Naive thymus-derived CD4-positive, alpha-beta T cell (primary cell): ENCODE measurements around the gene CNN3. TPM values are rescaled to one million over a fixed set of nuclear protein-coding genes. Genes with fewer than 3 reads are reported as not detected.

ENCODE experiments used
- ATAC-seq: fragments of 150-1000 bp; cut with Tn5 transposase; 2 replicates; pipeline ENCODE4 v1.10.0; 2021; ENCODE audit warnings: mild to moderate bottlenecking, moderate library complexity
- CTCF ChIA-PET: fragments of 350-600 bp; sonication (Branson Sonifier 250); formaldehyde crosslinking; loops from one replicate; lab custom pipeline; 2021; ENCODE audit warnings: antibody characterized with exemption; lab: Charles Lee
- POLR2A ChIA-PET: fragments of 350-600 bp; sonication (Branson Sonifier 250); formaldehyde crosslinking; loops from one replicate; lab custom pipeline; 2021; ENCODE audit warnings: antibody characterized with exemption, inconsistent platforms; lab: Charles Lee
- DNase-seq, 9 donors: peaks; one replicate each; pipeline versions ENCODE4 v3.0.0 to v3.0.0-alpha.2; 2020 to 2022; ENCODE audit warnings: mixed read lengths in 1 of 9
- H3K27ac ChIP-seq: one replicate; pipeline ENCODE4 v1.7.0; 2013; ENCODE audit warnings: mild to moderate bottlenecking, low read depth, low read length, moderate library complexity
- H3K27me3 ChIP-seq, 2 donors: one replicate each; pipeline ENCODE4 v1.7.0; 2013; ENCODE audit warnings: low read length in 2 of 2, mild to moderate bottlenecking in 2 of 2, moderate library complexity in 2 of 2; ENCODE audit not compliant: control insufficient read depth in 2 of 2, insufficient read depth in 2 of 2
- H3K36me3 ChIP-seq, 3 experiments: 1 replicate in 2 of 3; 2 replicates in 1 of 3; pipeline ENCODE4 v1.7.0; 2013; ENCODE audit warnings: low read length in 3 of 3, mild to moderate bottlenecking in 3 of 3, moderate library complexity in 1 of 3; ENCODE audit not compliant: insufficient read depth in 3 of 3, control insufficient read depth in 2 of 3
- H3K4me1 ChIP-seq, 2 donors: one replicate each; pipeline ENCODE4 v1.7.0; 2013; ENCODE audit warnings: low read length in 2 of 2, mild to moderate bottlenecking in 2 of 2, moderate library complexity in 1 of 2; ENCODE audit not compliant: control insufficient read depth in 2 of 2, insufficient read depth in 2 of 2
- H3K4me3 ChIP-seq: 2 replicates; pipeline ENCODE4 v1.7.0; 2013; ENCODE audit warnings: mild to moderate bottlenecking, low read length
- H3K9me3 ChIP-seq, 3 experiments: 1 replicate in 2 of 3; 2 replicates in 1 of 3; pipeline ENCODE4 v1.7.0; 2013; ENCODE audit warnings: low read length in 3 of 3; ENCODE audit not compliant: control insufficient read depth in 2 of 3
- H3K27ac Mint-ChIP-seq, 9 donors: one replicate each; pipeline ENCODE4 v1.8.0; 2020 to 2022; ENCODE audit warnings: mixed read lengths in 9 of 9, mild to moderate bottlenecking in 8 of 9, moderate library complexity in 5 of 9, inconsistent platforms in 2 of 9
- H3K27me3 Mint-ChIP-seq, 5 donors: one replicate each; pipeline ENCODE4 v1.8.0; 2021 to 2022; ENCODE audit warnings: mixed read lengths in 5 of 5, mild to moderate bottlenecking in 1 of 5
- H3K36me3 Mint-ChIP-seq, 5 donors: one replicate each; pipeline ENCODE4 v1.8.0; 2020 to 2022; ENCODE audit warnings: mixed read lengths in 5 of 5, mild to moderate bottlenecking in 3 of 5, inconsistent platforms in 1 of 5
- H3K4me1 Mint-ChIP-seq, 7 donors: one replicate each; pipeline ENCODE4 v1.8.0; 2020 to 2022; ENCODE audit warnings: mixed read lengths in 7 of 7, mild to moderate bottlenecking in 3 of 7, inconsistent platforms in 1 of 7
- H3K4me3 Mint-ChIP-seq, 10 donors: one replicate each; pipeline ENCODE4 v1.8.0; 2020 to 2022; ENCODE audit warnings: mild to moderate bottlenecking in 10 of 10, mixed read lengths in 10 of 10, moderate library complexity in 6 of 10, inconsistent platforms in 2 of 10
- H3K9me3 Mint-ChIP-seq, 11 donors: one replicate each; pipeline ENCODE4 v1.8.0; 2020 to 2022; ENCODE audit warnings: mixed read lengths in 11 of 11, mild to moderate bottlenecking in 4 of 11, inconsistent platforms in 1 of 11, moderate library complexity in 1 of 11
- intact Hi-C, 2 donors: fragments of 100-400 bp; cut with micrococcal nuclease; formaldehyde crosslinking; loops; one replicate each; pipeline ENCODE4 v1.15.1; 2023
- polyA plus RNA-seq, 2 donors: library from polyadenylated mRNA; unstranded; fragments of 300-500 nt; fragmentation: Illumina TruSeq; gene quantifications; one replicate each; pipeline ENCODE4 v1.2.3, GENCODE V29; 2021
- total RNA-seq, 6 experiments: library from RNA in 5 of 6; stranded (reverse) in 5 of 6; gene quantifications; 1 replicate in 5 of 6; 2 replicates in 1 of 6; pipeline ENCODE4 v1.2.3 and lab custom pipeline; 2021 to 2026

Gene CNN3
- total and polyA plus RNA-seq, 7 experiments from 2014 or later: 4.4 to 18.2 (median 11.7) TPM

- ATAC-seq: no peak
These were observed 74.1 kb downstream of the CNN3 start for GRCh38 chr1:94852788-94853187.

GRCh38 chr1:94851571-94851970, 75.3 kb downstream of the CNN3 start:
- ATAC-seq (no peak), DNase-seq (no peak)
- Histone ChIP-seq H3K36me3 (no peaks in the 10 kb centered on the region), H3K4me3 (no peak overlapping the region), H3K27ac (no peak overlapping the region), H3K9me3 (no peaks in the 10 kb centered on the region), H3K4me1 (peaks cover 0 to 3% of the 10 kb centered on the region in 2 donors), H3K27me3 (no peaks in the 10 kb centered on the region)
- Mint-ChIP-seq H3K27me3 (peaks cover 0 to 6% (median 4%) of the 10 kb centered on the region in 5 donors), H3K36me3 (no peaks in the 10 kb centered on the region), H3K4me3 (no peak overlapping the region), H3K9me3 (no peaks in the 10 kb centered on the region), H3K27ac (no peak overlapping the region), H3K4me1 (no peaks in the 10 kb centered on the region)
- ChIA-PET POLR2A (no interaction called here), CTCF (interaction anchor here (7.3 kb wide), 1 partner anchor 193 kb away, joined by 112 read pairs; no protein-coding TSS in a partner anchor)
- intact Hi-C loops: loop anchor here in 1 of 2 donors (10.0 kb wide), 1 partner anchor 73 kb away; the partner anchor contains the start of gene CNN3

More at GRCh38 chr1:94852788-94853187, 74.1 kb downstream of the CNN3 start:
- Histone ChIP-seq H3K4me3 (no peak overlapping the region), H3K27ac (no peak overlapping the region), H3K4me1 (peaks cover 0 to 3% of the 10 kb centered on the region in 2 donors), H3K27me3 (no peaks in the 10 kb centered on the region), H3K36me3 (no peaks in the 10 kb centered on the region), H3K9me3 (no peaks in the 10 kb centered on the region)
- CTCF ChIA-PET: interaction anchor here (0.7 to 7.3 kb wide), 3 partner anchors 188 to 267 kb away, joined by 3 to 112 read pairs (median 64); no protein-coding TSS in a partner anchor
- Mint-ChIP-seq H3K27ac (no peak overlapping the region), H3K4me3 (no peak overlapping the region), H3K9me3 (no peaks in the 10 kb centered on the region), H3K36me3 (no peaks in the 10 kb centered on the region), H3K27me3 (peaks cover 0 to 6% (median 4%) of the 10 kb centered on the region in 5 donors), H3K4me1 (no peaks in the 10 kb centered on the region)
- POLR2A ChIA-PET: no interaction called here
- no peak for DNase-seq
- intact Hi-C loops: loop anchor here in 1 of 2 donors (10.0 kb wide), 1 partner anchor 72 kb away; the partner anchor contains the start of gene CNN3

Other genes with a start within 250 kb of the CNN3 start
- 1 to 10 TPM in 1 of 5 experiments, under 1 TPM in 1, not detected in 3; 0.24 to 1.0 TPM for gene SLC44A3, start 106.8 kb downstream of the CNN3 start, total RNA-seq
- gene SLC44A3, start 106.8 kb downstream of the CNN3 start, polyA plus RNA-seq: not detected
- 1 to 10 TPM; 1.1 to 2.2 (median 1.5) TPM for gene ALG14, start 145.8 kb upstream of the CNN3 start, total RNA-seq
- gene ALG14, start 145.8 kb upstream of the CNN3 start, polyA plus RNA-seq: 1 to 10 TPM; 1.7 to 3.2 TPM
- gene TLCD4, start 190.2 kb upstream of the CNN3 start, total RNA-seq: not detected
- not detected for gene TLCD4, start 190.2 kb upstream of the CNN3 start, polyA plus RNA-seq